Stimulated activated CD4-positive, alpha-beta T cell treated with anti-CD3 and anti-CD28 coated beads, Interleukin-15, amount 100 ng/mL, for 24 hours (primary cell): ENCODE results near the gene PREPL.
"Not testable (repeated sequence)": the region's sequence is repeated elsewhere in the genome, so short reads cannot be mapped to it uniquely, and the experiment has no call there.

Experiments
- DNase-seq: peaks from one replicate; pipeline ENCODE4 v3.0.0-alpha.2; 2020

Gene PREPL

GRCh38 chr2:44347526-44347925 lies 13.8 kb downstream of the PREPL start:
- DNase-seq, result no peak

DNA sequence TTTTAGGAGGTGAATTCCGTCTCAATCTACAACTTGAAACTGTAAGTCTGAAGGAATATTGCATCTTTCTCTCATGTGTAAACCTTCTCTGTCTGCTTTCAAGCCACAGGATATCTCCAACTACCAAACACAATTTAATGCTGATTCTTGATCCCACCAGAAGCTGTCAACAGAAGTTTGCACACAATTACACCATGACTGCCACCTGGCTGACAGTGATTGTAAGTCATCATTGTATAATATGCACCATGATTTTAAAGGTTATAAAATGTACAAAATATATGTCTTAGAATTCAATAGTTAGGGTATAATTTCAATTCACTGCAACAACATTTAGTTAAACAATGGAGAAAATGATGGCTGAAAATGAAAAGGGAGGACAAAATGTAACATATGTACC lies 18.4 kb downstream of the PREPL start:
- no peak for DNase-seq

- no peak for DNase-seq
Observed at GRCh38 chr2:44335806-44336538, 25.3 kb downstream of the PREPL start.

- no peak for DNase-seq
Observed at GRCh38 chr2:44333994-44334393, 27.3 kb downstream of the PREPL start.

DNA sequence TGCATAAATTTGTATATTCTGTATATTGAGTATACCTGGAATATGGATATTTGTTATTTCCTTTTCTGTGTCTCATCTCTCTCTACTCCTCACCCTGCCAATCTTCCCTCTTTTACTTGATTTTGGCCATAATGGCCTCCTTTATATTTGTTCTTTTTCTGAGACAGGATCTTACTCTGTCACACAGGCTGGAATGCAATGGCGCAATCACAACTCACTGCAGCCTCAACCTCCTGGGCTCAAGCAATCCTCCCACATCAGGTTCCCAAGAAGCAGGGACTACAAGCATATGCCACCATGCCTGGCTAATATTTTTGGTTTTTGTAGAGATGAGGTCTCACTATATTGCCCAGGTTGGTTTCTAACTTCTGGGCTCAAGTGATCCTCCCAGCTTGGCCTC lies 30.5 kb downstream of the PREPL start:
- DNase-seq, result no peak

- no peak for DNase-seq
Observed at GRCh38 chr2:44329343-44329742, 32.0 kb downstream of the PREPL start.

DNA sequence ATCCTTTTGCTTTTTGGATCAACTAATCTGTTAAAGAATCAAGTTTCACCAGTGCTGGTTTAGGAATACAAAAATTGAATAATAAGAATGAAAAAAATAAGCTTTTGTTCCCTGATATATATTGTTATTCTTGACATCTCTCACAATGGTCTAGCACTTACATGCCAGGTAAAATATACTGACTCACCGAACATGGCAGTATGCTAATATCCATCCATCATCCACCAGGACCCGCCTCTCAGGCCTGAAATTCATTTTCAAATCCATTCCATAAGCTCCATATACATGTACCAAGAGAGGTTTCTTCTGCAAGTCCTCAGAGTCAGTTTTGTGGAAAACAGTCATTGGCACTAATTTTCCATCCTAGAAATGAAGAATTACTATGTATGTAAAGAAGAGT lies 32.5 kb downstream of the PREPL start:
- DNase-seq, result no peak

DNA sequence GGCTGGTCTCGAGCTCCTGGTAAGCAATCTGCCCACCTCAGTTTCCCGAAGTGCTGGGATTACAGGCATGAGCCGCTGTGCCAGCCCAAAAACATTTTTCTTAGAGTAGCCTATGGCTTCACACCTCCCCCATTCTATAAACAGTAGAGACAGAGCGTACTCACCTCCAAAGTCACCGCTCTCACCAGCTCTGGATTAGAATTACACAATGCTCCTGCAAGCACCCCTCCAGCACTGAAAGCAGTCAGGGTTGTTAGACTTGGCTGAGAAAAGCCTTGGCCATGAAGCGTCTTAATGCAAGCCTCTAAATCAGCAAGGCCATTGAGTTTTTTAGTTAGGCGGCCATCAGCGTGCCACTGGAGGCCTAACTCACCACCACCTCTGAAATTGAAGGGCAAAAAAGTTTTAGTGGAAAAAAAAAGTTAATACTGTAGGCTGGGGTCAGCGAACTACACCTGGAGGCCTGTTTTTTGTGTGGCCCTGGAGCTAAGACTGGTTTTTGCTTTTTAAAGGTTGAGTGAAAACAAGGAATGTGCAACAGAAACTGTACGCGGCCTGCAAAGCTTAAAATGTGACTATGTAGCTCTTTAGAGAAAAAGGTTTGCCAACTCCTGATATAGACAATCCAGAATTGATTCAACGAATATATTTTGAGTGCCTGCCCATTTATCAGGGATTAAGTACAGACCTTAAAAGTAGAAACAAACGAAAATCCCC lies 34.6 kb downstream of the PREPL start:
- no peak for DNase-seq

DNA sequence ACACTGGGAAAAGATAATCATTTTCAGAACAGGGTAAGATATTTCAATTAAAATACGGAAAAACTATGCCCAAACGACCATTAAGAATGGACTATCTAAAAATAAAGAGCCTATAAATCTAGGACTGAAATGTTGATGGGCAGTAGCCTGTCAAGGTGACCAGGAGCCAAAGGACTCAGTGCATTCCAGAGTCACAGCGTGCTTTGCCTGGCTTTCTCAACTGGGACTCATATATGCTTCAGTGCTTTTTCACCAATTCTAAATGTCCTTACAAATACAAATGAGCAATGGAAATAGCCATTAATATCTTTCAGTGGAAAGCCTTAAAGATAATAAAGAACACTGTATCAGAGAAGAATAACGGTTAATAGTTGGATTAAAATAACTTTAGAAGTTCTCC lies 35.4 kb downstream of the PREPL start:
- no peak for DNase-seq

GRCh38 chr2:44324971-44325426 lies 36.3 kb downstream of the PREPL start:
- DNase-seq, result no peak

- no peak for DNase-seq
Observed at GRCh38 chr2:44321360-44321759, 39.9 kb downstream of the PREPL start.

DNA sequence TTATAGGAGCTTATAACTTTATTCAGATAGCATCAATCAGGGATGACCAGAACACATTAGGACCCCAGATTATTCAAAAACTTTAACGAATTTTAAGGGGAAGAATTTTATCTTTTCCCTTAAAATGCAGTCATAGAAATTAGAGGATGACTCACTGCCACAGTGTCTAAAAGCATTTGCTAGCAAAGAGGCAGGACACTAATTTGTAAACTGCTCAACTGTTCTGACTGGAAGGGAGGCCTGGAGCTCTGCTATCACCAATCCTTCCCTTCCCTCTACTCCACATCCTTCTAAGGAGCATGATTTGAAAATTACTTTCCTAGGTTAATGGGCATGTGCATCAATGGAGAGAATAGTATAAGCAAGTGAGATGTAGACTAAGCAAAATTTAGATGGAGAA lies 40.5 kb downstream of the PREPL start:
- no peak for DNase-seq

GRCh38 chr2:44315945-44316344 lies 45.3 kb downstream of the PREPL start:
- no peak for DNase-seq

GRCh38 chr2:44314362-44314761 lies 46.9 kb downstream of the PREPL start:
- no peak for DNase-seq

GRCh38 chr2:44310287-44310686 lies 51.0 kb downstream of the PREPL start:
- no peak for DNase-seq

- DNase-seq, result no peak
Observed at GRCh38 chr2:44305882-44306281, 55.4 kb downstream of the PREPL start.

DNA sequence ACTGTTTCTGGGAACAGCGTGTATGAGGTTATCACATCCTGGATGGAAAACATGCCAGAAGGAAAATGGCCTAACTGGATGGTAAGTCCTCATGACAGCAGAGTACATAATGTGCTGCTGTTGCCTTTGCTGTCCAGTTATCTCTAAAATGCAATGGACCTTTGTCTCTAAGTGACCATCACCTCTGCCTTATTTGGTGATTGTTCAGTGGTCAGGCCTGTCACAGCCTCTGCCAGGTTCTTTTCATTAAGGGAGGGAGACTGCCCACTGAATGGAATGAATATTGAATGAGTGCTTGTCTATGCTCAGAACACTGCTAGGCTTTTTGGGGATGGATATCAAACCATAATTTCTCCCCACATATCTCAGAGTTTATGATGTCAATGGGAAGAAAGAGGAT lies 57.0 kb downstream of the PREPL start:
- DNase-seq, result no peak

- DNase-seq, result not testable (repeated sequence)
Observed at GRCh38 chr2:44303766-44304165, 57.5 kb downstream of the PREPL start.

- no peak for DNase-seq
Observed at GRCh38 chr2:44301111-44301510, 60.2 kb downstream of the PREPL start.

- no peak for DNase-seq
Observed at GRCh38 chr2:44299635-44300034, 61.7 kb downstream of the PREPL start.

GRCh38 chr2:44297431-44297830 lies 63.9 kb downstream of the PREPL start:
- no peak for DNase-seq

DNA sequence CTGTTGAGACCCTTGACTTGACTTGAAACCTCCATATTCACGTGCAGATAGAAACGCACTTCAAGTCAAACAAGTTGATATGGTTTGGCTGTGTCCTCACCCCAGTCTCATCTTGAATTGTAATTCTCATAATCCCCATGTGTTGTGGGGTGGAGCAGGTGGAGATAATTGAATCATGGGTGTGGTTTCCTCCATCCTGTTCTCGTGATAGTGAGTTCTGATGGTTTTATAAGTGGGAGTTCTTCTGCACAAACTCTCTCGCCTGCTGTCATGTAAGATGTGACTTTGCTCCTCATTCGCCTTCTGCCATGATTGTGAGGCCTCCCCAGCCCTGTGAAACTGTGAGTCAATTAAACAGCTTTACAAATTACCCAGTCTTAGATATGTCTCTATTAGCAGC lies 64.6 kb downstream of the PREPL start:
- DNase-seq, result no peak

DNA sequence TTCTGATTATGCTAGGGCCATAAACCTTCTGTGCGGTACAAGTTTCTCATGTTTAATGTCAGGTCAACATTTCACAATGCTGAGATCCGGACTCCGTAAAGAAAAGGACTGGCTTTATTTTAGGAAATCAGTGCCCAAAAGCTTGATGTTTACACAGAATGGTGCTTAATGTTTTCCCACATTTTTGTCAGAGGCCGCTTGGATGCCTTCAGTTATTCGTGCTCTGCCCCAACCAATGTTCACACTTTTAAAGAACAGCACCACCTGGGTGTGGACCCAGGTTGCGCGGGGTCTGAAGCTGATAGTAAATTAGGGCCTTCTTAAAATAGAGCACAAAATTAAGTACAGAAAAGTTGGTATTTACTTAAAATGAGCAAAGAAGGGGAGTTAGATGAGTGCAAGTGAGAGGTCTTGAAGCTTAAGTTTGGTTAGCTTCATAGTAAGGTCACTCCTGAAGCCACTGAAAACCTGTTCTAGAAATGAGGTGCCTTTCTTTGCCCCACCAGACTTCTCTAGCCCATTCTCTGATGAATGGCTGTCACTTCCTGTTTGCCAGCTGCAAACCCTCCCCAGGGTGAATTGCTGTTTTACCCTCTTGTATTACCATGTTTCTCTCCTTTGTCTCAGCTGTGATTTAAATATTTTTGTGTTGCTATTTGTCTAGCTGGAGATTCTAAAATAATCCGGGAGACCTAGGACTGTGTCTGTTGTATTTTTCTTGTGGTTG lies 65.5 kb downstream of the PREPL start:
- DNase-seq, result no peak

DNA sequence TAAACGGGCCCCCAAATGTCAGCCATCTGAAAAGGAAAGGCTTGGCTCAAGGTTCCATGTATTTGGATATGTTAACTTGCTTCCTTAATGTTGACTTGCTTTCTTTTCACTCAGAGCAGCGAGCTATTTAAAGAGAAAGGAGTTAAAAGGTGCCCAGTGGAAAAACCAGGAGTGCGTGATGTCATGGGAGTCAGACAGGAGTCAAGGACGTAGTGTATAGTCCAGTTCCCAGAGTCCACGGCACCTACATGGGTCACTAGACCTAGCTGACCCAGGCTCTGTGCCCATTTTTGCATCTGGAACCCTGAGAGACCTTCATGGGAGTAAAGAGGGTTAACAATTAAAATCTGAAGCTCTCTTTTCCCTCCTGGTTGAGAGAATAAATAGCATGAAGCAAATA lies 66.2 kb downstream of the PREPL start:
- no peak for DNase-seq
